ENCODE measurements around the gene LTK.

The LTK gene

GRCh38 chr15:41476416-41477048, 37.1 kb downstream of the LTK start:
- TF ChIP-seq, protein P1, sequence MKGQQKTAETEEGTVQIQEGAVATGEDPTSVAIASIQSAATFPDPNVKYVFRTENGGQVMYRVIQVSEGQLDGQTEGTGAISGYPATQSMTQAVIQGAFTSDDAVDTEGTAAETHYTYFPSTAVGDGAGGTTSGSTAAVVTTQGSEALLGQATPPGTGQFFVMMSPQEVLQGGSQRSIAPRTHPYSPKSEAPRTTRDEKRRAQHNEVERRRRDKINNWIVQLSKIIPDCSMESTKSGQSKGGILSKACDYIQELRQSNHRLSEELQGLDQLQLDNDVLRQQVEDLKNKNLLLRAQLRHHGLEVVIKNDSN (IDR thresholded peaks at IDR 0.05): no peak
- no peak for TF ChIP-seq TCF12 (IDR thresholded peaks at IDR 0.05; ENCODE audit: low read depth)
- TF ChIP-seq TAF1 (IDR thresholded peaks at IDR 0.05; ENCODE audit: low read depth): no peak
- TF ChIP-seq TEAD4 (IDR thresholded peaks at IDR 0.05): no peak
- TF ChIP-seq EGR1 (IDR thresholded peaks at IDR 0.05): no peak
- no peak for TF ChIP-seq CEBPB (IDR thresholded peaks at IDR 0.05)
- no peak for TF ChIP-seq CREB1 (IDR thresholded peaks at IDR 0.05; ENCODE audit: low read depth)
- no peak for TF ChIP-seq YY1 (IDR thresholded peaks at IDR 0.05; ENCODE audit: low read depth)
- no peak for TF ChIP-seq ZBTB7A (IDR thresholded peaks at IDR 0.05; ENCODE audit: low read depth)

GRCh38 chr15:41474941-41475340, 38.7 kb downstream of the LTK start:
- no peak for TF ChIP-seq EGR1 (IDR thresholded peaks at IDR 0.05)
- TF ChIP-seq ZBTB7A (IDR thresholded peaks at IDR 0.05; ENCODE audit: low read depth): no peak
- TF ChIP-seq MAX (IDR thresholded peaks at IDR 0.05): no peak
- no peak for TF ChIP-seq YY1 (IDR thresholded peaks at IDR 0.05; ENCODE audit: low read depth)
- TF ChIP-seq CREB1 (IDR thresholded peaks at IDR 0.05; ENCODE audit: low read depth): no peak
- no peak for TF ChIP-seq EP300 (IDR thresholded peaks at IDR 0.05; ENCODE audit: borderline replicate concordance)
- no peak for TF ChIP-seq NFIC (IDR thresholded peaks at IDR 0.05)
- no peak for TF ChIP-seq RAD21 (IDR thresholded peaks at IDR 0.05; ENCODE audit: low read depth)
- TF ChIP-seq TEAD4 (IDR thresholded peaks at IDR 0.05): no peak
- TF ChIP-seq REST (IDR thresholded peaks at IDR 0.05; ENCODE audit: low read depth): no peak
- TF ChIP-seq CEBPB (IDR thresholded peaks at IDR 0.05): no peak
- TF ChIP-seq TAF1 (IDR thresholded peaks at IDR 0.05; ENCODE audit: low read depth): no peak
- TF ChIP-seq, protein P1 (IDR thresholded peaks at IDR 0.05): no peak
- no peak for TF ChIP-seq FOXM1 (IDR thresholded peaks at IDR 0.05; ENCODE audit: borderline replicate concordance, low read depth)
- TF ChIP-seq TCF12 (IDR thresholded peaks at IDR 0.05; ENCODE audit: low read depth): no peak

DNA sequence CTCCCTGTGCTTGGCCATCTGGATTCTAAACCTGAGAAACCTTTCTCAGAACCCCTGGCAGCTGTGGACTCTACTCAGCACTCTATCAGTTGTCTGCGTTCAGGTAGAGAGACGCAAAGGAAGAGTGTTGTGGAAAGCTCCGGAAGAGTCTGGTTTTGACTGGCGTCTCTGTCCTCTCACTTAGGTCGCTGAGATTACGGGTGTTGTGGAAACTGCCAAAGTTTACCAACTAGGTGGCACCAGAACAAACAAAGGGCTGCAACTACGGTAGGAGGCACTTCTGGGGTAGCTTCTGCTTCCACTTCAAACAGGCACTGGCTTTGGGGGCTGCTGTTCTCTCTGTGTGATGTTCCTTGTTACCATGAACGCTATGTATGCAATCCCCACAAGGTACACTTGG, 39.2 kb downstream of the LTK start:
- TF ChIP-seq, protein P1 (IDR thresholded peaks at IDR 0.05): no peak
- TF ChIP-seq FOXM1 (IDR thresholded peaks at IDR 0.05; ENCODE audit: borderline replicate concordance, low read depth) (no peak), TCF12 (IDR thresholded peaks at IDR 0.05; ENCODE audit: low read depth) (no peak), ZBTB7A (IDR thresholded peaks at IDR 0.05; ENCODE audit: low read depth) (no peak), EGR1 (IDR thresholded peaks at IDR 0.05) (no peak), EP300 (IDR thresholded peaks at IDR 0.05; ENCODE audit: borderline replicate concordance) (no peak), RAD21 (IDR thresholded peaks at IDR 0.05; ENCODE audit: low read depth) (no peak), REST (IDR thresholded peaks at IDR 0.05; ENCODE audit: low read depth) (no peak), NFIC (IDR thresholded peaks at IDR 0.05) (no peak), CREB1 (IDR thresholded peaks at IDR 0.05; ENCODE audit: low read depth) (no peak), YY1 (IDR thresholded peaks at IDR 0.05; ENCODE audit: low read depth) (no peak), TEAD4 (IDR thresholded peaks at IDR 0.05) (no peak), TAF1 (IDR thresholded peaks at IDR 0.05; ENCODE audit: low read depth) (no peak), CEBPB (IDR thresholded peaks at IDR 0.05) (no peak), MAX (IDR thresholded peaks at IDR 0.05) (no peak)

GRCh38 chr15:41473418-41473817, 40.2 kb downstream of the LTK start:
- no peak for TF ChIP-seq TAF1 (IDR thresholded peaks at IDR 0.05; ENCODE audit: low read depth)
- TF ChIP-seq YY1 (IDR thresholded peaks at IDR 0.05; ENCODE audit: low read depth): no peak
- TF ChIP-seq CEBPB (IDR thresholded peaks at IDR 0.05): no peak
- no peak for TF ChIP-seq RAD21 (IDR thresholded peaks at IDR 0.05; ENCODE audit: low read depth)
- no peak for TF ChIP-seq TEAD4 (IDR thresholded peaks at IDR 0.05)
- no peak for TF ChIP-seq CREB1 (IDR thresholded peaks at IDR 0.05; ENCODE audit: low read depth)
- no peak for TF ChIP-seq ZBTB7A (IDR thresholded peaks at IDR 0.05; ENCODE audit: low read depth)
- TF ChIP-seq FOXM1 (IDR thresholded peaks at IDR 0.05; ENCODE audit: borderline replicate concordance, low read depth): no peak
- TF ChIP-seq, protein P1 (IDR thresholded peaks at IDR 0.05): no peak
- TF ChIP-seq TCF12 (IDR thresholded peaks at IDR 0.05; ENCODE audit: low read depth): no peak
- no peak for TF ChIP-seq EGR1 (IDR thresholded peaks at IDR 0.05)
- TF ChIP-seq NFIC (IDR thresholded peaks at IDR 0.05): no peak
- no peak for TF ChIP-seq EP300 (IDR thresholded peaks at IDR 0.05; ENCODE audit: borderline replicate concordance)
- TF ChIP-seq REST (IDR thresholded peaks at IDR 0.05; ENCODE audit: low read depth): no peak
- no peak for TF ChIP-seq MAX (IDR thresholded peaks at IDR 0.05)

All from Ishikawa (cell line).